NB4 (cell line): ENCODE results near the gene SAE1.

Source experiments
- MYC ChIP-seq: IDR thresholded peaks from 2 replicates; pipeline ENCODE4 v1.6.1; 2011; ENCODE audit warnings: low read depth, low read length
- POLR2A ChIP-seq: IDR thresholded peaks from 2 replicates; pipeline ENCODE4 v1.6.1; 2011; ENCODE audit warnings: mild to moderate bottlenecking; ENCODE audit not compliant: insufficient read length; ENCODE audit errors: extremely low read depth
- TF ChIP-seq, protein P1 (sequence below): IDR thresholded peaks from one replicate; pipeline ENCODE4 v1.5.1; 2012; ENCODE audit warnings: low read depth, low read length
- TF ChIP-seq, protein P2 (sequence below): IDR thresholded peaks from 2 replicates; pipeline ENCODE4 v1.6.1; 2011; ENCODE audit warnings: low read depth, low read length

DNA sequence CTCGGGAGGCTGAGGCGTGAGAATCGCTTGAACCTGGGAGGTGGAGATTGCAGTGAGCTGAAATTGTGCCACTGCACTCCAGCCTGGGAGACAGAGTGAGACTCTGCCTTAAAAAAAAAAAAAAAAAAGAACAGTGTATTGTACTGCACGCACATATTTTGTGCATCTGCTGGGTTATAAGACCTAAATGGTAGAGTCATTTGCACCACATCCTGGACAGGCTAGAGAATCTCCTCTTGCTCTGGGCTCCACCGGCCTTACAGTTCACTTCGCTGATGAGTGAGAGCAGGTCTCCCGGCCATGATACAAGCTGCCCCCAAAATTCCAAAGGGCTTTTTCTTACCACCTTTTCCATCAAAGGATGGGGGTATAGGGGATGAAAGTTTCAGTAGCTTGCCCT is 7.2 kb upstream of the SAE1 start:
- TF ChIP-seq, protein P1, sequence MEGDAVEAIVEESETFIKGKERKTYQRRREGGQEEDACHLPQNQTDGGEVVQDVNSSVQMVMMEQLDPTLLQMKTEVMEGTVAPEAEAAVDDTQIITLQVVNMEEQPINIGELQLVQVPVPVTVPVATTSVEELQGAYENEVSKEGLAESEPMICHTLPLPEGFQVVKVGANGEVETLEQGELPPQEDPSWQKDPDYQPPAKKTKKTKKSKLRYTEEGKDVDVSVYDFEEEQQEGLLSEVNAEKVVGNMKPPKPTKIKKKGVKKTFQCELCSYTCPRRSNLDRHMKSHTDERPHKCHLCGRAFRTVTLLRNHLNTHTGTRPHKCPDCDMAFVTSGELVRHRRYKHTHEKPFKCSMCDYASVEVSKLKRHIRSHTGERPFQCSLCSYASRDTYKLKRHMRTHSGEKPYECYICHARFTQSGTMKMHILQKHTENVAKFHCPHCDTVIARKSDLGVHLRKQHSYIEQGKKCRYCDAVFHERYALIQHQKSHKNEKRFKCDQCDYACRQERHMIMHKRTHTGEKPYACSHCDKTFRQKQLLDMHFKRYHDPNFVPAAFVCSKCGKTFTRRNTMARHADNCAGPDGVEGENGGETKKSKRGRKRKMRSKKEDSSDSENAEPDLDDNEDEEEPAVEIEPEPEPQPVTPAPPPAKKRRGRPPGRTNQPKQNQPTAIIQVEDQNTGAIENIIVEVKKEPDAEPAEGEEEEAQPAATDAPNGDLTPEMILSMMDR, result no peak
- TF ChIP-seq POLR2A, result no peak
- no peak for TF ChIP-seq MYC
- TF ChIP-seq, protein P2, sequence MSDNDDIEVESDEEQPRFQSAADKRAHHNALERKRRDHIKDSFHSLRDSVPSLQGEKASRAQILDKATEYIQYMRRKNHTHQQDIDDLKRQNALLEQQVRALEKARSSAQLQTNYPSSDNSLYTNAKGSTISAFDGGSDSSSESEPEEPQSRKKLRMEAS, result no peak
